GM19025 (cell line): Measurements from ENCODE around the gene TECPR2.
"Not testable (repeated sequence)": the region's sequence is repeated elsewhere in the genome, so short reads cannot be mapped to it uniquely, and the experiment has no call there.

ENCODE experiments used
- ATAC-seq: cut with Tn5 transposase; IDR thresholded peaks from one replicate; pipeline ENCODE4 v1.9.1; 2021; ENCODE audit warnings: mild to moderate bottlenecking, low read depth, moderate library complexity; ENCODE audit not compliant: unreplicated experiment

TECPR2 gene

GRCh38 chr14:102544046-102544746 is 181.5 kb downstream of the TECPR2 start:
- no peak for ATAC-seq

GRCh38 chr14:102544747-102545460 is 182.2 kb downstream of the TECPR2 start:
- no peak for ATAC-seq

GRCh38 chr14:102545461-102546265 is 182.9 kb downstream of the TECPR2 start:
- ATAC-seq = no peak

GRCh38 chr14:102548616-102549240 is 186.0 kb downstream of the TECPR2 start:
- no peak for ATAC-seq

GRCh38 chr14:102550927-102551401 is 188.2 kb downstream of the TECPR2 start:
- not testable (repeated sequence) for ATAC-seq
